H1 (cell line): Measurements from ENCODE around the gene CHRDL1. TPM values are rescaled to one million over a fixed set of nuclear protein-coding genes. Genes with fewer than 3 reads are reported as not detected.

ENCODE experiments used
- CTCF ChIA-PET: fragments of 300-600 bp; sonication (Branson Sonifier 250); formaldehyde crosslinking; loops from one replicate; lab custom pipeline; 2021; ENCODE audit not compliant: partially characterized antibody; lab: Charles Lee
- POLR2A ChIA-PET: fragments of 300-600 bp; sonication (Branson Sonifier 250); formaldehyde crosslinking; loops from one replicate; lab custom pipeline; 2021; ENCODE audit warnings: inconsistent platforms; ENCODE audit not compliant: partially characterized antibody; lab: Charles Lee
- DNase-seq, 2 experiments: peaks; one replicate each; pipeline versions ENCODE4 v3.0.0 to v3.0.0-alpha.2; 2010 to 2022; ENCODE audit warnings: low spot score in 2 of 2, low read depth in 1 of 2, mixed read lengths in 1 of 2
- FAIRE-seq: peaks from 2 replicates; lab custom pipeline; 2011; peaks lifted over from hg19 to GRCh38; lab: Jason Lieb, UNC
- H2AFZ ChIP-seq: 2 replicates; pipeline ENCODE4 v1.8.1; 2012; ENCODE audit warnings: low read length, inconsistent platforms
- H2AK5ac ChIP-seq: 2 replicates; pipeline ENCODE4 v1.6.1; 2013; ENCODE audit warnings: low read depth, low read length
- H2BK120ac ChIP-seq: replicated peaks from 2 replicates; pipeline ENCODE3; 2013; ENCODE audit warnings: low read depth, low read length, inconsistent platforms
- H2BK12ac ChIP-seq: 2 replicates; pipeline ENCODE4 v1.6.1; 2013; ENCODE audit warnings: low read depth, low read length
- H2BK15ac ChIP-seq: 2 replicates; pipeline ENCODE4 v1.6.1; 2013; ENCODE audit warnings: low read length
- H2BK20ac ChIP-seq: 2 replicates; pipeline ENCODE4 v1.6.1; 2013; ENCODE audit warnings: low read length
- H2BK5ac ChIP-seq: 2 replicates; pipeline ENCODE4 v1.6.1; 2013; ENCODE audit warnings: low read depth, low read length
- H3K14ac ChIP-seq: 2 replicates; pipeline ENCODE4 v1.6.1; 2013; ENCODE audit warnings: inconsistent platforms; ENCODE audit not compliant: insufficient read length
- H3K18ac ChIP-seq: 2 replicates; pipeline ENCODE4 v1.6.1; 2013; ENCODE audit warnings: low read length; ENCODE audit errors: extremely low read depth
- H3K23ac ChIP-seq: 2 replicates; pipeline ENCODE4 v1.6.1; 2013; ENCODE audit warnings: inconsistent platforms; ENCODE audit not compliant: insufficient read length
- H3K23me2 ChIP-seq: 2 replicates; pipeline ENCODE4 v1.6.1; 2013; ENCODE audit warnings: low read depth, low read length
- H3K27ac ChIP-seq: 2 replicates; pipeline ENCODE4 v1.6.1; 2011; ENCODE audit warnings: low read depth, low read length, inconsistent platforms
- H3K27me3 ChIP-seq, 4 experiments: replicated peaks in 1 of 4; 1 replicate in 1 of 4; 2 replicates in 3 of 4; pipeline versions ENCODE4 v1.6.1 to v1.8.1; 2011 to 2013; ENCODE audit warnings: low read length in 3 of 4, mild to moderate bottlenecking in 3 of 4, inconsistent platforms in 2 of 4, mixed read lengths in 2 of 4, moderate library complexity in 1 of 4; ENCODE audit not compliant: control insufficient read depth in 3 of 4, insufficient read depth in 3 of 4; ENCODE audit errors: extremely low read depth in 1 of 4
- H3K36me3 ChIP-seq, 4 experiments: 2 replicates each; pipeline versions ENCODE4 v1.6.1 to v1.8.1; 2011 to 2013; ENCODE audit warnings: mild to moderate bottlenecking in 4 of 4, low read length in 3 of 4, moderate library complexity in 2 of 4, control low read depth in 1 of 4, inconsistent platforms in 1 of 4; ENCODE audit not compliant: insufficient read depth in 4 of 4, control insufficient read depth in 2 of 4
- H3K4ac ChIP-seq: replicated peaks from 2 replicates; pipeline ENCODE3; 2013; ENCODE audit warnings: low read length, low read depth, mixed read lengths, inconsistent platforms; ENCODE audit not compliant: insufficient read length
- H3K4me1 ChIP-seq, 4 experiments: replicated peaks in 1 of 4; 1 replicate in 1 of 4; 2 replicates in 3 of 4; pipeline versions ENCODE4 v1.6.1 to v1.8.1; 2011 to 2013; ENCODE audit warnings: low read length in 3 of 4, inconsistent platforms in 2 of 4, mixed read lengths in 1 of 4; ENCODE audit not compliant: insufficient read depth in 4 of 4, control insufficient read depth in 3 of 4
- H3K4me2 ChIP-seq, 2 experiments: 2 replicates each; pipeline versions ENCODE4 v1.6.1 to v1.8.1; 2011 to 2013; ENCODE audit warnings: low read depth in 2 of 2, low read length in 2 of 2, control low read depth in 1 of 2, inconsistent platforms in 1 of 2, mild to moderate bottlenecking in 1 of 2; ENCODE audit not compliant: insufficient read depth in 1 of 2
- H3K4me3 ChIP-seq, 4 experiments: fragments of 200-600, 300-600 bp in 1 of 4; sonication (generic), shearing (Covaris generic), sonication (Bioruptor Twin) in 1 of 4; 2 replicates each; pipeline versions ENCODE4 v1.5.1 to v1.8.1; 2011 to 2016; ENCODE audit warnings: low read length in 4 of 4, low read depth in 3 of 4, control low read depth in 2 of 4, inconsistent platforms in 2 of 4, mild to moderate bottlenecking in 2 of 4, mixed read lengths in 1 of 4, moderate library complexity in 1 of 4; ENCODE audit not compliant: insufficient read depth in 2 of 4; ENCODE audit errors: extremely low read depth in 1 of 4
- H3K56ac ChIP-seq: replicated peaks from 2 replicates; pipeline ENCODE3; 2013; ENCODE audit warnings: low read depth, mild to moderate bottlenecking, mixed read lengths, low read length, inconsistent platforms; ENCODE audit not compliant: insufficient read length
- H3K79me1 ChIP-seq: 2 replicates; pipeline ENCODE4 v1.6.1; 2013; ENCODE audit warnings: low read depth, low read length, control low read depth
- H3K79me2 ChIP-seq, 2 experiments: 2 replicates each; pipeline versions ENCODE4 v1.6.1 to v1.8.1; 2012 to 2013; ENCODE audit warnings: low read length in 2 of 2, mild to moderate bottlenecking in 2 of 2, inconsistent platforms in 1 of 2; ENCODE audit not compliant: insufficient read depth in 2 of 2, control insufficient read depth in 1 of 2
- H3K9ac ChIP-seq, 4 experiments: replicated peaks in 1 of 4; 1 replicate in 1 of 4; 2 replicates in 3 of 4; pipeline versions ENCODE4 v1.6.1 to v1.8.1; 2011 to 2013; ENCODE audit warnings: low read depth in 3 of 4, low read length in 3 of 4, control low read depth in 2 of 4, mild to moderate bottlenecking in 2 of 4, moderate library complexity in 2 of 4, inconsistent platforms in 1 of 4; ENCODE audit errors: extremely low read depth in 1 of 4
- H3K9me3 ChIP-seq, 2 experiments: 2 replicates each; pipeline versions ENCODE4 v1.6.1 to v1.8.1; 2012 to 2013; ENCODE audit warnings: mild to moderate bottlenecking in 2 of 2, moderate library complexity in 2 of 2, control low read depth in 1 of 2, inconsistent platforms in 1 of 2, low read depth in 1 of 2, low read length in 1 of 2, mixed read lengths in 1 of 2; ENCODE audit not compliant: insufficient read depth in 2 of 2
- H4K20me1 ChIP-seq, 2 experiments: replicated peaks in 1 of 2; 2 replicates each; pipeline versions ENCODE3 to v1.8.1; 2011 to 2013; ENCODE audit warnings: inconsistent platforms in 2 of 2, low read length in 2 of 2, mild to moderate bottlenecking in 1 of 2; ENCODE audit not compliant: insufficient read depth in 2 of 2, control insufficient read depth in 1 of 2
- H4K5ac ChIP-seq: 2 replicates; pipeline ENCODE4 v1.6.1; 2013; ENCODE audit warnings: low read length, low read depth, mixed read lengths, inconsistent platforms; ENCODE audit not compliant: insufficient read length
- H4K8ac ChIP-seq: 2 replicates; pipeline ENCODE4 v1.8.0; 2013; ENCODE audit warnings: mild to moderate bottlenecking, moderate library complexity, low read length, inconsistent platforms; ENCODE audit not compliant: insufficient read depth; ENCODE audit errors: extremely low read depth
- H4K91ac ChIP-seq: replicated peaks from 2 replicates; pipeline ENCODE3; 2013; ENCODE audit warnings: low read length, mixed read lengths, inconsistent platforms; ENCODE audit not compliant: insufficient read length
- RBBP5 ChIP-seq: IDR thresholded peaks from 2 replicates; pipeline ENCODE4 v1.7.1; 2012; ENCODE audit warnings: low read depth, mild to moderate bottlenecking, inconsistent platforms, low read length, moderate library complexity, borderline replicate concordance
- polyA plus RNA-seq, 7 experiments: library from polyadenylated mRNA; depleted of rRNA in 3 of 7; stranded (reverse) in 5 of 7; unstranded in 2 of 7; fragments of >200 nt in 5 of 7; fragments of 200-250 nt in 2 of 7; gene quantifications; 1 replicate in 5 of 7; 2 replicates in 1 of 7; 4 replicates in 1 of 7; pipeline versions ENCODE4 v1.2.1 to v1.2.3, GENCODE V29; 2011 to 2013; ENCODE audit warnings: missing spikeins in 2 of 7, mixed read lengths in 2 of 7
- total RNA-seq: library from RNA; stranded (reverse); fragmentation: NEBNext Ultra II Directional; extraction: Animal tissue kit (Norgen Biotek cat#: 25700); gene quantifications from 2 replicates; pipeline ENCODE4 v1.2.1, GENCODE V29; 2021

CHRDL1 gene
- total and polyA plus RNA-seq, 2 of the 8 experiments (the other 6 are each of a cell fraction or from before 2014, with no cell fraction given): 5.6 to 15.6 TPM

DNA sequence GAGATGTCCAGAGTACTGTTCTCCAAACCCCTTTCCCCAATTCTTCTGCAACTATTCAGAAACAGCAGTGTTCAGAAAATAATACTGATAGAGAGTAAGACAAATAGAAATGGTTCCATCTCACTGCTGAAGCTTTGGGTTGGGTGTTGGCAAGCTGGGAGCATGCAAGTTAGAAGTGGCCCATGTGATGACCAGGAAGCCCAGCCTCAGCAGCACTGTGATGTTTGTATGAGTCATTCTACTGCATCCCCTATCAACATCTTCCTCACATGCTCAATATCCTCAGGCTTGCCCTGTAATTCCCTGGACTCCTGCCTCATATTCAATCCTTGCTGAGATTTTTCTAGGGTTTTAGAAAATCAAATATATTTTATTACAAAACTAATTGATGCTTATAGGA lies 96.5 kb downstream of the CHRDL1 start:
- Histone ChIP-seq H4K5ac (no peak overlapping the region), H3K4me2 (no peak overlapping the region), H2BK15ac (no peak overlapping the region), H2AK5ac (no peak overlapping the region), H2AFZ (no peak overlapping the region), H4K91ac (no peak overlapping the region), H3K23ac (no peak overlapping the region), H4K20me1 (no peaks in the 10 kb centered on the region), H3K18ac (no peak overlapping the region), H3K56ac (no peak overlapping the region), H3K79me1 (no peaks in the 10 kb centered on the region), H3K27me3 (no peaks in the 10 kb centered on the region), H2BK5ac (no peak overlapping the region), H3K14ac (no peak overlapping the region), H4K8ac (no peak overlapping the region), H3K9ac (no peak overlapping the region), H3K79me2 (no peaks in the 10 kb centered on the region), H2BK120ac (no peak overlapping the region), H2BK20ac (no peak overlapping the region), H3K23me2 (no peaks in the 10 kb centered on the region), H3K36me3 (no peaks in the 10 kb centered on the region), H2BK12ac (no peak overlapping the region), H3K4me3 (no peak overlapping the region), H3K9me3 (no peaks in the 10 kb centered on the region), H3K27ac (no peak overlapping the region), H3K4ac (no peak overlapping the region), H3K4me1 (no peaks in the 10 kb centered on the region)
- CTCF ChIA-PET: no interaction called here
- TF ChIP-seq RBBP5: no peak
- peak; percentile 19 for FAIRE-seq
- POLR2A ChIA-PET: no interaction called here
- no peak for DNase-seq
